Trophoblast cell (in vitro differentiated cells and primary cell): ENCODE results near the gene KRTAP9-4.
"Not testable (repeated sequence)": the region's sequence is repeated elsewhere in the genome, so short reads cannot be mapped to it uniquely, and the experiment has no call there.

Experiments
- DNase-seq, 2 donors: peaks; one replicate each; pipeline ENCODE4 v3.0.0-alpha.2; 2016
- H2AFZ ChIP-seq: 2 replicates; pipeline ENCODE4 v1.6.1; 2013; ENCODE audit warnings: low read length, moderate library complexity, mild to moderate bottlenecking; ENCODE audit not compliant: insufficient read depth, poor library complexity
- H2AK5ac ChIP-seq: 2 replicates; pipeline ENCODE4 v1.6.1; 2013; ENCODE audit warnings: mild to moderate bottlenecking, low read length
- H2BK120ac ChIP-seq: 2 replicates; pipeline ENCODE4 v1.6.1; 2013; ENCODE audit warnings: low read length, mild to moderate bottlenecking, moderate library complexity; ENCODE audit not compliant: insufficient read depth, poor library complexity
- H2BK12ac ChIP-seq: 2 replicates; pipeline ENCODE4 v1.6.1; 2013; ENCODE audit warnings: mild to moderate bottlenecking, low read length, moderate library complexity
- H2BK5ac ChIP-seq: 2 replicates; pipeline ENCODE4 v1.6.1; 2013; ENCODE audit warnings: low read length, low read depth, moderate library complexity, mild to moderate bottlenecking; ENCODE audit not compliant: poor library complexity
- H3K14ac ChIP-seq: 2 replicates; pipeline ENCODE4 v1.6.1; 2013; ENCODE audit warnings: mild to moderate bottlenecking, low read length
- H3K18ac ChIP-seq: 2 replicates; pipeline ENCODE4 v1.6.1; 2013; ENCODE audit warnings: mild to moderate bottlenecking, low read length
- H3K23ac ChIP-seq: 2 replicates; pipeline ENCODE4 v1.6.1; 2013; ENCODE audit warnings: low read length
- H3K27ac ChIP-seq: 2 replicates; pipeline ENCODE4 v1.5.1; 2013; ENCODE audit warnings: low read depth, mild to moderate bottlenecking, inconsistent platforms, low read length, moderate library complexity
- H3K27me3 ChIP-seq: 2 replicates; pipeline ENCODE4 v1.6.1; 2013; ENCODE audit warnings: inconsistent platforms, mild to moderate bottlenecking, low read length, moderate library complexity; ENCODE audit not compliant: insufficient read depth
- H3K36me3 ChIP-seq, 2 experiments: 1 replicate in 1 of 2; 2 replicates in 1 of 2; pipeline ENCODE4 v1.6.1; 2013; ENCODE audit warnings: low read length in 2 of 2, mild to moderate bottlenecking in 2 of 2, moderate library complexity in 1 of 2; ENCODE audit not compliant: insufficient read depth in 2 of 2, control insufficient read depth in 1 of 2
- H3K4ac ChIP-seq: 2 replicates; pipeline ENCODE4 v1.6.1; 2013; ENCODE audit warnings: low read depth, mild to moderate bottlenecking, low read length, moderate library complexity
- H3K4me1 ChIP-seq, 2 experiments: 1 replicate in 1 of 2; 2 replicates in 1 of 2; pipeline ENCODE4 v1.6.1; 2013; ENCODE audit warnings: low read length in 2 of 2, mild to moderate bottlenecking in 2 of 2, moderate library complexity in 1 of 2; ENCODE audit not compliant: insufficient read depth in 2 of 2, control insufficient read depth in 1 of 2
- H3K4me2 ChIP-seq: 2 replicates; pipeline ENCODE4 v1.6.1; 2013; ENCODE audit warnings: inconsistent platforms, mild to moderate bottlenecking, low read length, moderate library complexity
- H3K4me3 ChIP-seq: 2 replicates; pipeline ENCODE4 v1.5.1; 2013; ENCODE audit warnings: mild to moderate bottlenecking, low read depth, low read length, inconsistent platforms
- H3K79me1 ChIP-seq: one replicate; pipeline ENCODE4 v1.6.1; 2013; ENCODE audit warnings: low read length
- H3K79me2 ChIP-seq: 2 replicates; pipeline ENCODE4 v1.6.1; 2013; ENCODE audit warnings: low read length, mild to moderate bottlenecking; ENCODE audit not compliant: control insufficient read depth, insufficient read depth, poor library complexity
- H3K9ac ChIP-seq: 2 replicates; pipeline ENCODE4 v1.6.1; 2013; ENCODE audit warnings: mild to moderate bottlenecking, low read length
- H3K9me3 ChIP-seq: 2 replicates; pipeline ENCODE4 v1.6.1; 2013; ENCODE audit warnings: low read depth, mild to moderate bottlenecking, control low read depth, inconsistent platforms, low read length; ENCODE audit not compliant: insufficient read depth
- H4K12ac ChIP-seq: 2 replicates; pipeline ENCODE4 v1.6.1; 2013; ENCODE audit warnings: low read depth, mild to moderate bottlenecking, low read length, moderate library complexity
- H4K8ac ChIP-seq: 2 replicates; pipeline ENCODE4 v1.6.1; 2013; ENCODE audit warnings: low read depth, mild to moderate bottlenecking, low read length, moderate library complexity
- H4K91ac ChIP-seq: one replicate; pipeline ENCODE4 v1.6.1; 2013; ENCODE audit warnings: low read depth, mild to moderate bottlenecking, low read length, moderate library complexity
- WGBS: extraction: QIAGEN DNeasy Blood & Tissue Kit; methylation state at CpG from one replicate; pipeline ENCODE4 v1.1.7; 2013; ENCODE audit warnings: missing lambda C conversion rate; ENCODE audit not compliant: insufficient read length, insufficient coverage; ENCODE audit errors: extremely low coverage; 5-methylcytosine and 5-hydroxymethylcytosine counted together

The KRTAP9-4 gene

GRCh38 chr17:41267711-41268110 lies 18.2 kb downstream of the KRTAP9-4 start:
- Histone ChIP-seq H3K27me3 (no peaks in the 10 kb centered on the region), H2BK5ac (no peak overlapping the region), H4K12ac (no peak overlapping the region), H3K79me1 (no peaks in the 10 kb centered on the region), H2BK12ac (no peak overlapping the region), H3K9ac (no peak overlapping the region), H3K79me2 (no peaks in the 10 kb centered on the region), H3K9me3 (no peaks in the 10 kb centered on the region), H3K4me2 (no peak overlapping the region), H3K36me3 (no peaks in the 10 kb centered on the region), H3K18ac (no peak overlapping the region), H3K27ac (no peak overlapping the region), H3K4me1 (no peaks in the 10 kb centered on the region), H3K23ac (no peak overlapping the region), H4K8ac (no peak overlapping the region), H2BK120ac (no peak overlapping the region), H4K91ac (no peak overlapping the region), H3K4ac (no peak overlapping the region), H3K14ac (no peak overlapping the region), H3K4me3 (no peak overlapping the region), H2AFZ (no peak overlapping the region), H2AK5ac (no peak overlapping the region)
- WGBS = no CpG with 5 or more reads among the region's 3 CpGs
- no peak for DNase-seq

GRCh38 chr17:41271323-41271722 lies 21.8 kb downstream of the KRTAP9-4 start:
- H3K4ac ChIP-seq, H4K8ac ChIP-seq, H2AFZ ChIP-seq, H4K12ac ChIP-seq, H2BK120ac ChIP-seq, H3K9me3 ChIP-seq, H3K4me2 ChIP-seq, H3K23ac ChIP-seq, H3K79me2 ChIP-seq, H3K18ac ChIP-seq, H4K91ac ChIP-seq, H3K9ac ChIP-seq, DNase-seq, H3K14ac ChIP-seq, H2BK5ac ChIP-seq, H3K27ac ChIP-seq, H2BK12ac ChIP-seq, H3K4me1 ChIP-seq, H2AK5ac ChIP-seq, H3K36me3 ChIP-seq, H3K27me3 ChIP-seq, H3K79me1 ChIP-seq, H3K4me3 ChIP-seq: not testable (repeated sequence)
- WGBS = no CpG with 5 or more reads among the region's 1 CpG

- H3K4ac ChIP-seq = no peak overlapping the region
- H3K27ac ChIP-seq = no peak overlapping the region
- no peaks in the 10 kb centered on the region for H3K27me3 ChIP-seq
- H3K79me2 ChIP-seq = no peaks in the 10 kb centered on the region
- no peak overlapping the region for H4K91ac ChIP-seq
- no peak overlapping the region for H2BK12ac ChIP-seq
- no peak for DNase-seq
- no peak overlapping the region for H3K4me3 ChIP-seq
- no peaks in the 10 kb centered on the region for H3K36me3 ChIP-seq
- no peak overlapping the region for H4K12ac ChIP-seq
- H3K79me1 ChIP-seq = no peaks in the 10 kb centered on the region
- H2BK120ac ChIP-seq = no peak overlapping the region
- no peaks in the 10 kb centered on the region for H3K4me1 ChIP-seq
- H3K9me3 ChIP-seq = no peaks in the 10 kb centered on the region
- no peak overlapping the region for H3K23ac ChIP-seq
- no peak overlapping the region for H2AFZ ChIP-seq
- H3K9ac ChIP-seq = no peak overlapping the region
- H2AK5ac ChIP-seq = no peak overlapping the region
- WGBS = no CpG with 5 or more reads among the region's 1 CpG
- H4K8ac ChIP-seq = no peak overlapping the region
- no peak overlapping the region for H3K4me2 ChIP-seq
- no peak overlapping the region for H2BK5ac ChIP-seq
- H3K18ac ChIP-seq = no peak overlapping the region
- H3K14ac ChIP-seq = no peak overlapping the region
These were observed 22.4 kb downstream of the KRTAP9-4 start for GRCh38 chr17:41271858-41272257.

- not testable (repeated sequence) for H2BK12ac ChIP-seq, H3K9me3 ChIP-seq, H3K4me3 ChIP-seq, H2AFZ ChIP-seq, H3K4me1 ChIP-seq, H2BK120ac ChIP-seq, H3K23ac ChIP-seq, H3K14ac ChIP-seq, H3K4ac ChIP-seq, H3K9ac ChIP-seq, H3K4me2 ChIP-seq, H4K8ac ChIP-seq, H4K12ac ChIP-seq, H2BK5ac ChIP-seq, H3K36me3 ChIP-seq, H2AK5ac ChIP-seq, H3K18ac ChIP-seq, H3K27me3 ChIP-seq, H3K79me1 ChIP-seq, H4K91ac ChIP-seq, H3K27ac ChIP-seq, H3K79me2 ChIP-seq
- peak in 1 of 2 donors; percentile 0 for DNase-seq
- WGBS = no CpG with 5 or more reads among the region's 3 CpGs
These were observed 26.2 kb downstream of the KRTAP9-4 start, which contains the start of gene KRTAP9-7 for GRCh38 chr17:41275648-41276190. KRTAP9-7 (plus strand) TSS chr17:41275698; CDS start chr17:41275698, 0 bp downstream.
